Fibroblast of the aortic adventitia (primary cell): ENCODE results near the gene DICER1. TPM values are rescaled to one million over a fixed set of nuclear protein-coding genes. Genes with fewer than 3 reads are reported as not detected.

Source experiments
- DNase-seq: peaks from one replicate; pipeline ENCODE4 v3.0.0-alpha.2; 2010; ENCODE audit warnings: low read depth
- H3K4me3 ChIP-seq: 2 replicates; pipeline ENCODE4 v1.5.1; 2011; ENCODE audit warnings: low read depth, mild to moderate bottlenecking, control low read depth, low read length, moderate library complexity
- CTCF ChIP-seq: IDR thresholded peaks from 2 replicates; pipeline ENCODE4 v1.5.1; 2011; ENCODE audit warnings: mild to moderate bottlenecking, low read length, control low read depth, inconsistent platforms; ENCODE audit not compliant: insufficient read depth
- total RNA-seq: library from RNA; depleted of rRNA; stranded (reverse); fragments of >200 nt; gene quantifications from 2 replicates; pipeline ENCODE4 v1.2.3, GENCODE V29; 2012; ENCODE audit warnings: low replicate concordance

The DICER1 gene
- total RNA-seq, 1 donor, result 46.6 TPM

- DNase-seq, result no peak
- no peak for TF ChIP-seq CTCF
- no peak overlapping the region for H3K4me3 ChIP-seq
Measured at GRCh38 chr14:95151561-95151960, 5.8 kb downstream of the DICER1 start.

- H3K4me3 ChIP-seq, result no peak overlapping the region
- DNase-seq, result no peak
- TF ChIP-seq CTCF, result no peak
Measured at GRCh38 chr14:95150910-95151309, 6.4 kb downstream of the DICER1 start.

GRCh38 chr14:95149441-95149840 lies 7.9 kb downstream of the DICER1 start:
- no peak overlapping the region for H3K4me3 ChIP-seq
- TF ChIP-seq CTCF, result no peak
- no peak for DNase-seq

- no peak overlapping the region for H3K4me3 ChIP-seq
- no peak for DNase-seq
- no peak for TF ChIP-seq CTCF
Measured at GRCh38 chr14:95147597-95147996, 9.7 kb downstream of the DICER1 start.

- DNase-seq, result no peak
- no peak for TF ChIP-seq CTCF
- H3K4me3 ChIP-seq, result no peak overlapping the region
Measured at GRCh38 chr14:95146079-95146771, 11.1 kb downstream of the DICER1 start.

- TF ChIP-seq CTCF, result no peak
- DNase-seq, result no peak
- no peak overlapping the region for H3K4me3 ChIP-seq
Measured at GRCh38 chr14:95144849-95145248, 12.5 kb downstream of the DICER1 start.
